ENCODE results near the gene TSPAN11.
"Not testable (repeated sequence)": the region's sequence is repeated elsewhere in the genome, so short reads cannot be mapped to it uniquely, and the experiment has no call there.

Gene TSPAN11

GRCh38 chr12:30926243-30927221 is at the start of gene TSPAN11:
TSS of gene TSPAN11 (plus strand) at chr12:30926748. CDS start at chr12:30953992, 27,244 bp downstream.
- no peak for DNase-seq

GRCh38 chr12:30877105-30877875 is 49.3 kb upstream of the TSPAN11 start:
- DNase-seq, result no peak

GRCh38 chr12:30878024-30878423 is 48.5 kb upstream of the TSPAN11 start:
- no peak for DNase-seq

- DNase-seq, result no peak
Observed at GRCh38 chr12:30880061-30880460, 46.5 kb upstream of the TSPAN11 start.

- DNase-seq, result no peak
Observed at GRCh38 chr12:30880813-30881212, 45.7 kb upstream of the TSPAN11 start.

- no peak for DNase-seq
Observed at GRCh38 chr12:30882706-30883105, 43.8 kb upstream of the TSPAN11 start.

GRCh38 chr12:30884799-30885198 is 41.7 kb upstream of the TSPAN11 start:
- no peak for DNase-seq

- no peak for DNase-seq
Observed at GRCh38 chr12:30885321-30885720, 41.2 kb upstream of the TSPAN11 start.

- no peak for DNase-seq
Observed at GRCh38 chr12:30887226-30887625, 39.3 kb upstream of the TSPAN11 start.

- no peak for DNase-seq
Observed at GRCh38 chr12:30888241-30888640, 38.3 kb upstream of the TSPAN11 start.

- DNase-seq, result not testable (repeated sequence)
Observed at GRCh38 chr12:30894531-30894930, 32.0 kb upstream of the TSPAN11 start.

GRCh38 chr12:30896461-30896860 is 30.1 kb upstream of the TSPAN11 start:
- DNase-seq, result no peak

GRCh38 chr12:30898846-30899245 is 27.7 kb upstream of the TSPAN11 start:
- no peak for DNase-seq

GRCh38 chr12:30900351-30900750 is 26.2 kb upstream of the TSPAN11 start:
- DNase-seq, result no peak

GRCh38 chr12:30902001-30902400 is 24.5 kb upstream of the TSPAN11 start:
- DNase-seq, result no peak

GRCh38 chr12:30902596-30902995 is 24.0 kb upstream of the TSPAN11 start:
- no peak for DNase-seq

GRCh38 chr12:30905463-30906009 is 21.0 kb upstream of the TSPAN11 start:
- no peak for DNase-seq

- DNase-seq, result no peak
Observed at GRCh38 chr12:30908076-30908721, 18.3 kb upstream of the TSPAN11 start.

GRCh38 chr12:30908722-30909348 is 17.7 kb upstream of the TSPAN11 start:
- DNase-seq, result no peak

GRCh38 chr12:30909349-30910037 is 17.1 kb upstream of the TSPAN11 start:
- DNase-seq, result no peak

- DNase-seq, result no peak
Observed at GRCh38 chr12:30910038-30910350, 16.6 kb upstream of the TSPAN11 start.

- DNase-seq, result no peak
Observed at GRCh38 chr12:30911207-30911606, 15.3 kb upstream of the TSPAN11 start.
